SJCRH30 (cell line): ENCODE measurements around the gene MPND. TPM values are rescaled to one million over a fixed set of nuclear protein-coding genes. Genes with fewer than 3 reads are reported as not detected.
"Not testable (repeated sequence)": the region's sequence is repeated elsewhere in the genome, so short reads cannot be mapped to it uniquely, and the experiment has no call there.

ENCODE experiments used
- DNase-seq, 2 experiments: peaks; one replicate each; pipeline ENCODE4 v3.0.0-alpha.2; 2015 to 2020
- H3K27ac ChIP-seq: fragments of 250-450 bp; sonication (Bioruptor Pico); 2 replicates; pipeline ENCODE4 v1.5.1; 2020; ENCODE audit warnings: mild to moderate bottlenecking, moderate library complexity
- H3K27me3 ChIP-seq: fragments of 250-450 bp; sonication (Bioruptor Pico); 2 replicates; pipeline ENCODE4 v1.5.1; 2020; ENCODE audit warnings: mild to moderate bottlenecking, moderate library complexity
- H3K36me3 ChIP-seq: fragments of 250-450 bp; sonication (Bioruptor Pico); 2 replicates; pipeline ENCODE4 v1.5.1; 2020; ENCODE audit warnings: mild to moderate bottlenecking, moderate library complexity
- H3K4me1 ChIP-seq: fragments of 250-450 bp; sonication (Bioruptor Pico); 2 replicates; pipeline ENCODE4 v1.5.1; 2020; ENCODE audit warnings: mild to moderate bottlenecking, moderate library complexity
- H3K4me3 ChIP-seq: fragments of 250-450 bp; sonication (Bioruptor Pico); 2 replicates; pipeline ENCODE4 v1.5.1; 2020; ENCODE audit warnings: mild to moderate bottlenecking, moderate library complexity
- H3K9me3 ChIP-seq: fragments of 250-450 bp; sonication (Bioruptor Pico); replicated peaks from 2 replicates; pipeline ENCODE4 v1.5.1; 2020; ENCODE audit warnings: mild to moderate bottlenecking, moderate library complexity
- total RNA-seq: library from RNA; depleted of rRNA; stranded (reverse); fragments of >200 nt; shearing (Covaris generic); gene quantifications from 2 replicates; pipeline ENCODE4 v1.2.3, GENCODE V29; 2014

The MPND gene
- total RNA-seq, 1 experiment from 2014 or later = 3.8 TPM

GRCh38 chr19:4328243-4328990 is 14.9 kb upstream of the MPND start:
- Histone ChIP-seq H3K27me3 (no peaks in the 10 kb centered on the region), H3K4me1 (0 out of 2 replicates have a peak, but pooled peaks cover 2% of the 10 kb centered on the region), H3K9me3 (no peaks in the 10 kb centered on the region), H3K36me3 (no peaks in the 10 kb centered on the region), H3K27ac (peak overlapping the region; percentile 37; the same call in 1 of the 2 replicates), H3K4me3 (peak overlapping the region; percentile 58)
- DNase-seq = peak; percentile 94 to 95

- peak overlapping the region; percentile 37; the same call in 1 of the 2 replicates for H3K27ac ChIP-seq
- H3K9me3 ChIP-seq, H3K27me3 ChIP-seq, H3K36me3 ChIP-seq, H3K4me1 ChIP-seq: not testable (repeated sequence)
- peak overlapping the region; percentile 58 for H3K4me3 ChIP-seq
- DNase-seq = peak; percentile 34 to 36
These were observed 14.2 kb upstream of the MPND start for GRCh38 chr19:4328991-4329681.

DNA sequence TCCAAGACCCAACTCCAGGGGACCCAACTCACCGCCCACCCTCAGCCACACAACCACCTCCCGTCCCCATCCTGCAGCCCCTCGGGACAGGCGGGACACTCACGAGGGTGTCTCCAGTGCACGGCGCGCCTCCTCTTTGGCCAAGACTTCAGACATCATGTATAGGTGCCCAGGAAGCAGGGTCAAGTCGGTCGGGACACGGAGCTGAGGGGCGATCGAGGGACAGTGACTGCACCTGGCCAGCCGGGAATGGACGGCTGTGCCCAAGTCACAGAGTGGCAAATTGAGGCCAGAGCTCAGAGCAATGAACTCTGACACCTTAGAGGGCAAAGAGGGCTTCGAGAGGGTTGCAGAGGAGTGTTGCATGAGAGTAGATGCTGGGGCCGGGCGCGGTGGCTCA is 13.5 kb upstream of the MPND start:
- Histone ChIP-seq H3K27me3 (no peaks in the 10 kb centered on the region), H3K4me3 (no peak overlapping the region), H3K4me1 (0 out of 2 replicates have a peak, but pooled peaks cover 2% of the 10 kb centered on the region), H3K9me3 (no peaks in the 10 kb centered on the region), H3K36me3 (no peaks in the 10 kb centered on the region), H3K27ac (no peak overlapping the region)
- DNase-seq = no peak

- DNase-seq = no peak
- H3K4me3 ChIP-seq = no peak overlapping the region
- H3K36me3 ChIP-seq = no peaks in the 10 kb centered on the region
- H3K27ac ChIP-seq = no peak overlapping the region
- H3K4me1 ChIP-seq = no peaks in the 10 kb centered on the region
- no peaks in the 10 kb centered on the region for H3K27me3 ChIP-seq
- H3K9me3 ChIP-seq = no peaks in the 10 kb centered on the region
These were observed 8.3 kb upstream of the MPND start for GRCh38 chr19:4334929-4335570.

DNA sequence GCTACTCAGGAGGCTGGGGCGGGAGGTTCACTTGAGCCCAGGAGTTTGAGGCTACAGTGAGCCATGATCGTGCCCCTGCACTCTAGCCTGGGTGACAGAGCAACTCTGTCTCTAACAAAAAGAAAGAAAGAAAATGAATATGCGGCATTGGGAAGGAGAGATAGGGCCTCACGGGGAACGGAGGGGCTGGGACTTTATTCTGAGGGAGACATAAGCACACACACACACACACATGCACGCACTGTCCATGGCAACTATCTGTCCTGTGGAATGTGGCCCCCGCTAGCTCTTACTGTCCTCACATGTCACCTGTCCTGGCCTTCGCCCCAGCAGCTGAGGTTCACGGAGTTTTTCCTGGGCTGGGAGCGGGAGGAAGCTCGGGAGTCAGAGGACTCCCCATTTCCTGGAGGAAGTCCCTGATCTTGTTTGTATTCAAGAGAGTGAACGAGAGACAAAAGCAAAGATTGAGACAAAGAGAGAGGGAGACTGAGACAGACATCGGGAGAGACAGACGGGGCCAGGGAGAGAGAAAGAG is 5.4 kb upstream of the MPND start:
- H3K36me3 ChIP-seq = no peaks in the 10 kb centered on the region
- peaks cover 13% of the 10 kb centered on the region for H3K4me1 ChIP-seq
- H3K4me3 ChIP-seq = peak overlapping the region; percentile 53
- no peaks in the 10 kb centered on the region for H3K9me3 ChIP-seq
- no peaks in the 10 kb centered on the region for H3K27me3 ChIP-seq
- H3K27ac ChIP-seq = no peak overlapping the region
- peak in 1 of 2 experiments; percentile 47 for DNase-seq

DNA sequence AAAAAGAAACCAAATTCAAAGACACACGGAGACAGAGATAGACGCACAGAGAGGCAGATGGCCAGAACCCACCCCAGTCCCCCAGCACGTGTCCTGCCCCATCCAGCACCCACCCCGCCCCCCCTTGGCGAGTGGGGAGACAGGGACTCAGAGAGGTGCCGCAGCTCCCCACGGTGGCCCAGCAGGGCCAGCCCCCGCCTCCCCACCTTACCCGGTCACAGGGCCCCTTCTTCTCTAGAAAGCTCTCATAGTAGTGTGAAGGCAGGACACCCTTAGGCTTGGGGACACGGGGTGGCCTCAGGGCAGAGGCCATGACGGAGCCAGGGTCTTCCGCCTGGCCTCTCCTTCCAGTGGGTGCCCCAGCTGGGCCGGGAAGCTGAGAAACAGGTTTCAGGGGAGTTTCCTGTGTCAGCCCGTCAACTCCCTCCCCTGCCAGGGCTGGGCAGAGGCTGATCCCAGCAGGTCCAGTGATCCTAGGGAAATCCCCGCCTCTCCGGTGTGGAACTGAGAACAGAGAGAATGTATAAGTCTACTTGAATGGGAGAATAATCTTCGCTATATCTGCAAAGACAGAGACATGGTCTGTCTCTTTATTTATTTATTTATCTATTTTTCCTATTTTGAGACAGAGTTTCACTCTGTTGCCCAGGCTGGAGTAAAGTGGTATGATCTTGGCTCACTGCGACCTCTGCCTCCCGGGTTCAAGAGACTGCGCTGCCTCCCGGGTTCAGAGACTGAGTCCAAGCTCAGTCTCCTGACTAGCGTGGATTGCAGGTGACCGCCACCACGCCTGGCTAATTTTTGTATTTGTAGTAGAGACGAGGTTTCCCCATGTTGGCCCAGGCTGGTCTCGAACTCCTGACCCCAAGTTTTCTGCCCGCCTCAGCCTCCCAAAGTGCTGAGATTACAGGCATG is 4.7 kb upstream of the MPND start, which contains the start of gene STAP2:
STAP2 (minus strand) TSS at position 387 of the 915 bp plus-strand sequence; CDS start at position 313, 74 bp downstream.
- H3K27ac ChIP-seq = no peak within 1 kb of the TSS

DNA sequence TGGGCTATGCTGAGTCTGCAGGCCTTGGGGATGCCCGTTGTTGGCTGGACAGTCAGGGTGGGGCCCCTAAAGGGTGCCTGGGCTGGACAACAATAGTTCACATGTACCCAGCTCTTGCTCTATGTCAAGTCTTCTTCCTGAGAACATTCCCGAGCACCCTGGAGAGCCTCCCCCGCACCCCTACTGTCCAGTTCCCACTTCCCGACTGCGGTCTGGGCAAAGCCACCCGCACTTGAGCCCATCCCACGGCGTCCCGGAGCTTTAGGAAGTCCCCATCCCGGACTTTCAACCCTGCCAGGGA is 1.1 kb upstream of the MPND start:
- H3K4me1 ChIP-seq = peaks cover 17% of the 10 kb centered on the region
- DNase-seq = no peak
- H3K27ac ChIP-seq = peak overlapping the region; percentile 63
- H3K9me3 ChIP-seq = no peaks in the 10 kb centered on the region
- H3K4me3 ChIP-seq = peak overlapping the region; percentile 61
- no peaks in the 10 kb centered on the region for H3K36me3 ChIP-seq
- H3K27me3 ChIP-seq = no peaks in the 10 kb centered on the region

More for the DNA sequence above, 4.7 kb upstream of the MPND start, which contains the start of gene STAP2:
- Histone ChIP-seq H3K9me3 (no peaks in the 10 kb centered on the region), H3K27me3 (no peaks in the 10 kb centered on the region), H3K36me3 (no peaks in the 10 kb centered on the region), H3K4me1 (peaks cover 13% of the 10 kb centered on the region), H3K4me3 (peak within 1 kb of the TSS; percentile 53)
- DNase-seq = peak in 1 of 2 experiments; percentile 40

DNA sequence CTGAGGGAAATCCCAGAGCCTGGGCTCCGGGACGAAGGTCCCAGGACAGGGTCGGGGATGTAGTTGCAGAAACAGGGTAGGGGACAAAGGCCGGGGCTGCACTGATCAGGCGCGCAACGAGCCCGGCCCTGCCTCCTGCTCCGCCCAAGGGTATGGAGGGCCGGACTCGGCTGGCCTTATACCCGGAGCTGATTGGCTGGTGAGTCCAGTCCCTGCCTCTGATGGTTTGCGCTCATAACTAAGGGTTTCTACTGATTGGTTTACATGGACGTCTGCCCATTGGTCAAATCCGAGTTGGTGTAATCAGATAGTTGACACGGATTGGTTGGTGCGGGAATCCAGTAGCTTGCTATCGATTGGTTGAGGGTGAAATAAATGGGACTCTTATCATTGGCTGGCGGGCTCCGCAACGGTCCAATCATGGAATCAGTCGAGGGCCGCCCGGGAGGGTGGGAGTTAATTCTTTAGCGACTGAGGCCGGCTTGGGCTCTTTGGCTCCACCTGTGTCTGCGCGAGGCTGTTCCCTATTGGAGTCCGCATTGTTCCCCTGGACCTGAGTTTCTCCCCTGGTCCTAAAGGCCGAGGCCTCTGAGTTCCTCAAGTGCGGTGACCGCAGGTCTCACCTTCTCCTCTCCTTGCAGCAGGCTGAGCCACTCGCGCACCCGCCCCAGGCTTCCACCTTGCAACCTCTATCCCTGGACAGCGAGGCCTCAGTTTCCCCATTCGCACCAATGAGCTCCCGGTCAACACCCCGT is 570 bp upstream of the MPND start:
- Histone ChIP-seq H3K27me3 (no peaks in the 10 kb centered on the region), H3K9me3 (no peaks in the 10 kb centered on the region), H3K27ac (peak overlapping the region; percentile 63), H3K4me3 (peak overlapping the region; percentile 65), H3K36me3 (no peaks in the 10 kb centered on the region), H3K4me1 (peaks cover 17% of the 10 kb centered on the region)
- DNase-seq = peak; percentile 98 to 100

GRCh38 chr19:4345342-4346019 is 2.1 kb downstream of the MPND start:
- no peaks in the 10 kb centered on the region for H3K9me3 ChIP-seq
- no peak for DNase-seq
- no peak overlapping the region for H3K27ac ChIP-seq
- H3K36me3 ChIP-seq = no peaks in the 10 kb centered on the region
- no peaks in the 10 kb centered on the region for H3K27me3 ChIP-seq
- H3K4me3 ChIP-seq = no peak overlapping the region
- H3K4me1 ChIP-seq = peaks cover 16% of the 10 kb centered on the region

- Histone ChIP-seq H3K27ac (no peak overlapping the region), H3K9me3 (no peaks in the 10 kb centered on the region), H3K4me3 (no peak overlapping the region), H3K27me3 (no peaks in the 10 kb centered on the region), H3K4me1 (peaks cover 10% of the 10 kb centered on the region), H3K36me3 (no peaks in the 10 kb centered on the region)
- no peak for DNase-seq
These were observed 2.6 kb downstream of the MPND start for GRCh38 chr19:4346020-4346383.

- no peaks in the 10 kb centered on the region for H3K27me3 ChIP-seq
- DNase-seq = no peak
- 0 out of 2 replicates have a peak, but pooled peaks cover 4% of the 10 kb centered on the region for H3K4me1 ChIP-seq
- H3K9me3 ChIP-seq = no peaks in the 10 kb centered on the region
- H3K27ac ChIP-seq = no peak overlapping the region
- H3K4me3 ChIP-seq = no peak overlapping the region
- H3K36me3 ChIP-seq = no peaks in the 10 kb centered on the region
These were observed 4.2 kb downstream of the MPND start for GRCh38 chr19:4347521-4347920.

DNA sequence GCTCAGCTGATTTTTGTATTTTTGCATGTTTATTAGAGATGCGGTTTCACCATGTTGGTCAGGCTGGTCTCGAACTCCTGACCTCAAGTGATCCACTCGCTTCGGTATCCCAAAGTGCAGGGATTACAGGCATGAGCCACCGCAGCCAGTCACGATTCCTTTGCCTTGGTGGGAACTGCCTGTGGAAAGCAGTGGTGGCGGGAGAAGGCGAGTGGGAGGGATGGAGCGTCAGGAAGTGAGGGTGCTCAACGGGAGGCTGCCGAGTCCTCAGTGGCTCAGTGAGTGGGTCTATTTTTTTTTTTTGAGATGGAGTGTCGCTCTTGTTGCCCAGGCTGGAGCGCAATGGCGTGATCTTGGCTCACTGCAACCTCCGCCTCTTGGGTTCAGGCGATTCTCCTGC is 5.9 kb downstream of the MPND start:
- H3K4me1 ChIP-seq, H3K36me3 ChIP-seq, DNase-seq, H3K27ac ChIP-seq, H3K9me3 ChIP-seq, H3K4me3 ChIP-seq, H3K27me3 ChIP-seq: not testable (repeated sequence)

- no peaks in the 10 kb centered on the region for H3K27me3 ChIP-seq
- no peak overlapping the region for H3K4me3 ChIP-seq
- H3K36me3 ChIP-seq = no peaks in the 10 kb centered on the region
- H3K27ac ChIP-seq = no peak overlapping the region
- H3K9me3 ChIP-seq = no peaks in the 10 kb centered on the region
- H3K4me1 ChIP-seq = no peaks in the 10 kb centered on the region
- no peak for DNase-seq
These were observed 6.7 kb downstream of the MPND start for GRCh38 chr19:4350111-4350510.
